B cell (primary cell): ENCODE measurements around the gene MTHFD1. TPM values are rescaled to one million over a fixed set of nuclear protein-coding genes. Genes with fewer than 3 reads are reported as not detected.

Source experiments
- ATAC-seq: fragments of 200-7000 bp; cut with Tn5 transposase; one replicate; pipeline ENCODE4 v1.10.0; 2021; ENCODE audit warnings: low read depth, mild to moderate bottlenecking, moderate number of reproducible peaks, moderate library complexity
- CTCF ChIA-PET: fragments of 350-600 bp; sonication (Branson Sonifier 250); formaldehyde crosslinking; loops from one replicate; lab custom pipeline; 2021; ENCODE audit warnings: antibody characterized with exemption, inconsistent platforms; lab: Charles Lee
- POLR2A ChIA-PET: fragments of 350-600 bp; sonication (Branson Sonifier 250); formaldehyde crosslinking; loops from one replicate; lab custom pipeline; 2021; ENCODE audit warnings: antibody characterized with exemption; lab: Charles Lee
- DNase-seq: peaks from one replicate; pipeline ENCODE4 v3.0.0; 2013
- H2AFZ ChIP-seq: 2 replicates; pipeline ENCODE4 v1.6.1; 2012; ENCODE audit warnings: mild to moderate bottlenecking, low read depth, low read length; ENCODE audit not compliant: insufficient read depth, poor library complexity, severe bottlenecking
- H3K27ac ChIP-seq, 2 donors: 1 replicate in 1 of 2; 2 replicates in 1 of 2; pipeline ENCODE4 v1.5.1; 2012 to 2013; ENCODE audit warnings: low read length in 2 of 2, mild to moderate bottlenecking in 2 of 2, moderate library complexity in 1 of 2
- H3K27me3 ChIP-seq, 4 experiments: fragments of 200-600 bp in 1 of 4; sonication (generic) in 1 of 4; replicated peaks in 1 of 4; 1 replicate in 2 of 4; 2 replicates in 2 of 4; pipeline versions ENCODE4 v1.6.1 to v1.7.0; 2013 to 2016; ENCODE audit warnings: low read length in 3 of 4, mild to moderate bottlenecking in 2 of 4, mixed read lengths in 1 of 4, moderate library complexity in 1 of 4; ENCODE audit not compliant: insufficient read depth in 4 of 4, control insufficient read depth in 3 of 4; ENCODE audit errors: control extremely low read depth in 1 of 4
- H3K36me3 ChIP-seq, 2 experiments: replicated peaks in 1 of 2; 1 replicate in 1 of 2; 2 replicates in 1 of 2; pipeline versions ENCODE4 v1.6.1 to v1.7.1; 2013; ENCODE audit warnings: low read length in 1 of 2; ENCODE audit not compliant: insufficient read depth in 2 of 2, control insufficient read depth in 1 of 2; ENCODE audit errors: control extremely low read depth in 1 of 2, extremely low read depth in 1 of 2
- H3K4me1 ChIP-seq, 2 donors: fragments of 200-600 bp in 1 of 2; sonication (generic) in 1 of 2; 1 replicate in 1 of 2; 2 replicates in 1 of 2; pipeline versions ENCODE4 v1.5.1 to v1.6.1; 2013 to 2017; ENCODE audit warnings: low read length in 2 of 2; ENCODE audit not compliant: control insufficient read depth in 2 of 2, insufficient read depth in 2 of 2
- H3K4me2 ChIP-seq: replicated peaks from 2 replicates; pipeline ENCODE3; 2012; ENCODE audit warnings: mild to moderate bottlenecking, low read depth, low read length; ENCODE audit not compliant: poor library complexity, severe bottlenecking
- H3K4me3 ChIP-seq, 5 experiments: fragments of 200-600 bp in 1 of 5; sonication (generic) in 1 of 5; 1 replicate in 3 of 5; 2 replicates in 2 of 5; pipeline versions ENCODE4 v1.5.1 to v1.7.0; 2011 to 2016; ENCODE audit warnings: low read length in 4 of 5, mild to moderate bottlenecking in 4 of 5, low read depth in 2 of 5, control low read depth in 1 of 5, moderate library complexity in 1 of 5; ENCODE audit not compliant: insufficient read depth in 1 of 5; ENCODE audit errors: control extremely low read depth in 1 of 5, extremely low read depth in 1 of 5
- H3K79me2 ChIP-seq: fragments of 200-600 bp; sonication (generic); one replicate; pipeline ENCODE4 v1.6.0; 2016; ENCODE audit warnings: low read length; ENCODE audit not compliant: control insufficient read depth, insufficient read depth
- H3K9ac ChIP-seq: fragments of 200-600 bp; sonication (generic); 2 replicates; pipeline ENCODE4 v1.6.1; 2017; ENCODE audit warnings: mild to moderate bottlenecking, low read length, moderate library complexity
- H3K9me3 ChIP-seq, 3 donors: one replicate each; pipeline versions ENCODE4 v1.6.1 to v1.7.1; 2013; ENCODE audit warnings: low read length in 2 of 3; ENCODE audit not compliant: control insufficient read depth in 2 of 3, insufficient read depth in 1 of 3; ENCODE audit errors: control extremely low read depth in 1 of 3
- H4K20me1 ChIP-seq: 2 replicates; pipeline ENCODE4 v1.6.0; 2012; ENCODE audit warnings: mild to moderate bottlenecking, low read length; ENCODE audit not compliant: insufficient read depth, control insufficient read depth, poor library complexity, severe bottlenecking
- H3K27ac Mint-ChIP-seq: one replicate; pipeline ENCODE4 v1.8.0; 2021; ENCODE audit warnings: mixed read lengths
- H3K27me3 Mint-ChIP-seq: one replicate; pipeline ENCODE4 v1.8.0; 2021; ENCODE audit warnings: mixed read lengths
- H3K4me1 Mint-ChIP-seq: one replicate; pipeline ENCODE4 v1.8.0; 2021; ENCODE audit warnings: mixed read lengths
- H3K4me3 Mint-ChIP-seq: one replicate; pipeline ENCODE4 v1.8.0; 2021; ENCODE audit warnings: mixed read lengths
- H3K9me3 Mint-ChIP-seq: one replicate; pipeline ENCODE4 v1.8.0; 2022; ENCODE audit warnings: mixed read lengths; ENCODE audit not compliant: insufficient read depth
- CTCF ChIP-seq: fragments of 200-600 bp; IDR thresholded peaks from one replicate; pipeline ENCODE4 v1.8.0; 2022; ENCODE audit warnings: antibody characterized with exemption, mild to moderate bottlenecking
- EZH2 ChIP-seq: IDR thresholded peaks from 2 replicates; pipeline ENCODE4 v1.6.1; 2012; ENCODE audit warnings: borderline replicate concordance, low read depth, mild to moderate bottlenecking, moderate library complexity, low read length; ENCODE audit not compliant: insufficient read depth, poor library complexity, severe bottlenecking
- WGBS: methylation state at CpG from one replicate; pipeline ENCODE4 v1.1.5; 2013; ENCODE audit warnings: missing lambda C conversion rate; ENCODE audit not compliant: insufficient coverage; 5-methylcytosine and 5-hydroxymethylcytosine counted together
- intact Hi-C: fragments of 100-400 bp; cut with micrococcal nuclease; formaldehyde crosslinking; loops from one replicate; pipeline ENCODE4 v1.10.0; 2022
- polyA plus RNA-seq: library from polyadenylated mRNA; depleted of rRNA; stranded (reverse); fragments of >200 nt; gene quantifications from 2 replicates; pipeline ENCODE4 v1.2.3, GENCODE V29; 2012
- total RNA-seq, 2 donors: library from RNA; stranded (reverse); fragments of 120-200 nt in 1 of 2; gene quantifications; 1 replicate in 1 of 2; 2 replicates in 1 of 2; pipeline versions ENCODE4 v1.2.3 to v1.2.4, GENCODE V29; 2013 to 2022

MTHFD1 gene
- total and polyA plus RNA-seq, 2 donors (not counting 1 experiment from before 2014, with no cell fraction given): 32.3 to 51.3 TPM

- no peaks in the 10 kb centered on the region for H3K9me3 Mint-ChIP-seq
- Histone ChIP-seq H3K4me2 (no peak overlapping the region), H3K9me3 (no peaks in the 10 kb centered on the region), H3K4me3 (no peak overlapping the region), H4K20me1 (no peaks in the 10 kb centered on the region), H3K4me1 (peaks cover 5 to 16% of the 10 kb centered on the region in 2 donors), H3K9ac (no peak overlapping the region), H2AFZ (no peak overlapping the region), H3K79me2 (peaks cover 36% of the 10 kb centered on the region), H3K27ac (no peak overlapping the region), H3K27me3 (no peaks in the 10 kb centered on the region), H3K36me3 (peaks cover 0 to 10% of the 10 kb centered on the region in 2 experiments)
- DNase-seq: no peak
- no peak overlapping the region for H3K27ac Mint-ChIP-seq
- H3K4me3 Mint-ChIP-seq: no peak overlapping the region
- TF ChIP-seq EZH2 (no peak), CTCF (no peak)
- intact Hi-C loops: no loop called here
- 100% methylated on average over 1 of the region's 4 CpGs for WGBS
- POLR2A ChIA-PET: no interaction called here
- ATAC-seq: no peak
- H3K4me1 Mint-ChIP-seq: peaks cover 21% of the 10 kb centered on the region
- no peaks in the 10 kb centered on the region for H3K27me3 Mint-ChIP-seq
- CTCF ChIA-PET: interaction anchor here (1.4 to 2.2 kb wide), 2 partner anchors 25 to 106 kb away, joined by 3 to 6 read pairs; no protein-coding TSS in a partner anchor
Observed at GRCh38 chr14:64405295-64405694, 17.1 kb downstream of the MTHFD1 start.

- Histone ChIP-seq H2AFZ (no peak overlapping the region), H3K4me2 (no peak overlapping the region), H3K9me3 (no peaks in the 10 kb centered on the region), H3K79me2 (peaks cover 32% of the 10 kb centered on the region), H3K9ac (no peak overlapping the region), H3K4me1 (peaks cover 5 to 8% of the 10 kb centered on the region in 2 donors), H4K20me1 (no peaks in the 10 kb centered on the region), H3K27ac (no peak overlapping the region), H3K27me3 (no peaks in the 10 kb centered on the region), H3K4me3 (no peak overlapping the region), H3K36me3 (peaks cover 2 to 17% of the 10 kb centered on the region in 2 experiments)
- H3K27ac Mint-ChIP-seq: no peak overlapping the region
- H3K9me3 Mint-ChIP-seq: no peaks in the 10 kb centered on the region
- intact Hi-C loops: no loop called here
- WGBS: no CpG with 5 or more reads among the region's 2 CpGs
- no peak overlapping the region for H3K4me3 Mint-ChIP-seq
- peaks cover 19% of the 10 kb centered on the region for H3K4me1 Mint-ChIP-seq
- ChIA-PET POLR2A (interaction anchor here (0.7 kb wide), 1 partner anchor 21 kb away, joined by 11 read pairs; no protein-coding TSS in a partner anchor), CTCF (no interaction called here)
- H3K27me3 Mint-ChIP-seq: no peaks in the 10 kb centered on the region
- no peak for DNase-seq
- no peak for TF ChIP-seq EZH2
- TF ChIP-seq CTCF: no peak
- no peak for ATAC-seq
Observed at GRCh38 chr14:64407329-64407728, 19.2 kb downstream of the MTHFD1 start.
